ENCODE measurements around the gene MYEF2.

GRCh38 chr15:48112242-48112641, 65.9 kb downstream of the MYEF2 start:
- TF ChIP-seq, protein P1, sequence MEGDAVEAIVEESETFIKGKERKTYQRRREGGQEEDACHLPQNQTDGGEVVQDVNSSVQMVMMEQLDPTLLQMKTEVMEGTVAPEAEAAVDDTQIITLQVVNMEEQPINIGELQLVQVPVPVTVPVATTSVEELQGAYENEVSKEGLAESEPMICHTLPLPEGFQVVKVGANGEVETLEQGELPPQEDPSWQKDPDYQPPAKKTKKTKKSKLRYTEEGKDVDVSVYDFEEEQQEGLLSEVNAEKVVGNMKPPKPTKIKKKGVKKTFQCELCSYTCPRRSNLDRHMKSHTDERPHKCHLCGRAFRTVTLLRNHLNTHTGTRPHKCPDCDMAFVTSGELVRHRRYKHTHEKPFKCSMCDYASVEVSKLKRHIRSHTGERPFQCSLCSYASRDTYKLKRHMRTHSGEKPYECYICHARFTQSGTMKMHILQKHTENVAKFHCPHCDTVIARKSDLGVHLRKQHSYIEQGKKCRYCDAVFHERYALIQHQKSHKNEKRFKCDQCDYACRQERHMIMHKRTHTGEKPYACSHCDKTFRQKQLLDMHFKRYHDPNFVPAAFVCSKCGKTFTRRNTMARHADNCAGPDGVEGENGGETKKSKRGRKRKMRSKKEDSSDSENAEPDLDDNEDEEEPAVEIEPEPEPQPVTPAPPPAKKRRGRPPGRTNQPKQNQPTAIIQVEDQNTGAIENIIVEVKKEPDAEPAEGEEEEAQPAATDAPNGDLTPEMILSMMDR (IDR thresholded peaks at IDR 0.05) = no peak
- TF ChIP-seq POLR2A (IDR thresholded peaks at IDR 0.05) = no peak

All from tibial nerve (tissue), 3 donors.